DOHH2 (cell line): ENCODE data around the gene CCDC40.

Experiments used
- H3F3A ChIP-seq: fragments of 200-600 bp; sonication (generic), shearing (Covaris generic); 2 replicates; pipeline ENCODE4 v1.6.0; 2016; ENCODE audit warnings: antibody characterized with exemption, mild to moderate bottlenecking; ENCODE audit not compliant: control insufficient read depth, insufficient read depth
- H3K27ac ChIP-seq: fragments of 200-600 bp; sonication (generic); 2 replicates; pipeline ENCODE4 v1.5.1; 2014; ENCODE audit warnings: low read depth, mild to moderate bottlenecking, low read length, moderate library complexity
- H3K27me3 ChIP-seq: fragments of 200-600 bp; sonication (generic); 2 replicates; pipeline ENCODE4 v1.6.1; 2014; ENCODE audit warnings: mild to moderate bottlenecking, low read length, mixed read lengths; ENCODE audit not compliant: control insufficient read depth
- H3K36me3 ChIP-seq: fragments of 200-600 bp; sonication (generic); 2 replicates; pipeline ENCODE4 v1.6.1; 2014; ENCODE audit warnings: mild to moderate bottlenecking, low read length, moderate library complexity, mixed read lengths; ENCODE audit not compliant: control insufficient read depth
- H3K4me1 ChIP-seq: fragments of 200-600 bp; sonication (generic); 2 replicates; pipeline ENCODE4 v1.6.1; 2014; ENCODE audit warnings: mild to moderate bottlenecking, low read length, mixed read lengths; ENCODE audit not compliant: control insufficient read depth
- H3K4me2 ChIP-seq: fragments of 200-600 bp; sonication (generic); 2 replicates; pipeline ENCODE4 v1.6.0; 2014; ENCODE audit warnings: mild to moderate bottlenecking, low read length, moderate library complexity
- H3K4me3 ChIP-seq: fragments of 200-600 bp; sonication (generic); 2 replicates; pipeline ENCODE4 v1.5.1; 2014; ENCODE audit warnings: mild to moderate bottlenecking, low read length, mixed read lengths
- H3K79me2 ChIP-seq: fragments of 200-600 bp; sonication (generic); 2 replicates; pipeline ENCODE4 v1.6.1; 2014; ENCODE audit warnings: mild to moderate bottlenecking, low read length, mixed read lengths; ENCODE audit not compliant: control insufficient read depth
- H3K9me2 ChIP-seq: fragments of 200-600 bp; sonication (generic); replicated peaks from 2 replicates; pipeline ENCODE4 v1.6.1; 2014; ENCODE audit warnings: mild to moderate bottlenecking, low read length, mixed read lengths; ENCODE audit not compliant: control insufficient read depth
- H3K9me3 ChIP-seq: fragments of 200-600 bp; sonication (generic); 2 replicates; pipeline ENCODE4 v1.6.1; 2014; ENCODE audit warnings: antibody characterized with exemption, low read length, mixed read lengths; ENCODE audit not compliant: control insufficient read depth, insufficient read depth
- H4K20me1 ChIP-seq: fragments of 200-600 bp; sonication (generic); 2 replicates; pipeline ENCODE4 v1.6.0; 2014; ENCODE audit warnings: low read depth, mild to moderate bottlenecking, antibody characterized with exemption, low read length, moderate library complexity; ENCODE audit not compliant: control insufficient read depth, insufficient read depth
- EZH2phosphoT487 ChIP-seq: fragments of 200-600 bp; sonication (generic); IDR thresholded peaks from 2 replicates; pipeline ENCODE4 v1.6.1; 2017; ENCODE audit warnings: borderline replicate concordance, mild to moderate bottlenecking, antibody characterized with exemption, low read length, moderate library complexity, mixed read lengths
- TF ChIP-seq, protein P1 (sequence below): fragments of 200-600 bp; sonication (generic); IDR thresholded peaks from one replicate; pipeline ENCODE4 v1.5.1; 2014; ENCODE audit warnings: antibody characterized with exemption, mild to moderate bottlenecking, low read depth, low read length; ENCODE audit not compliant: poor library complexity, severe bottlenecking

CCDC40 gene

DNA sequence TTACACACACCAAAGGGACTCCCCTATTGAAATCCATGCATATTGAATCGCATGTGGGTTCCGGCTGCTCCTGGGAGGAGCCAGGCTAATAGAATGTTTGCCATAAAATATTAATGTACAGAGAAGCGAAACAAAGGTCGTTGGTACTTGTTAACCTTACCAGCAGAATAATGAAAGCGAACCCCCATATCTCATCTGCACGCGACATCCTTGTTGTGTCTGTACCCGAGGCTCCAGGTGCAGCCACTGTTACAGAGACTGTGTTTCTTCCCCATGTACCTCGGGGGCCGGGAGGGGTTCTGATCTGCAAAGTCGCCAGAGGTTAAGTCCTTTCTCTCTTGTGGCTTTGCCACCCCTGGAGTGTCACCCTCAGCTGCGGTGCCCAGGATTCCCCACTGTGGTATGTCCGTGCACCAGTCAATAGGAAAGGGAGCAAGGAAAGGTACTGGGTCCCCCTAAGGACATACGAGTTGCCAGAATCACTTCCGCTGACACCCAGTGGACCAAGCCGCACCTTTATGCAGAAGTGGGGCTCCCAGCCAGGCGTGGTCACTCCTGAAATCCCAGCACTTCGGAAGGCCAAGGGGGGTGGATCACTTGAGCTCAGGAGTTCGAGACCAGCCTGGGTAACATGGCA is 67.1 kb downstream of the CCDC40 start:
- Histone ChIP-seq H3K9me3 (no peaks in the 10 kb centered on the region), H3K4me3 (no peak overlapping the region), H3K27me3 (no peaks in the 10 kb centered on the region), H3K9me2 (no peaks in the 10 kb centered on the region), H3K4me1 (peaks cover 26% of the 10 kb centered on the region), H3F3A (peaks cover 5% of the 10 kb centered on the region), H3K36me3 (no peaks in the 10 kb centered on the region), H3K4me2 (no peak overlapping the region), H4K20me1 (no peaks in the 10 kb centered on the region), H3K27ac (no peak overlapping the region), H3K79me2 (peaks cover 3% of the 10 kb centered on the region; the same call in 1 of the 2 replicates)
- TF ChIP-seq EZH2phosphoT487: no peak
- TF ChIP-seq, protein P1, sequence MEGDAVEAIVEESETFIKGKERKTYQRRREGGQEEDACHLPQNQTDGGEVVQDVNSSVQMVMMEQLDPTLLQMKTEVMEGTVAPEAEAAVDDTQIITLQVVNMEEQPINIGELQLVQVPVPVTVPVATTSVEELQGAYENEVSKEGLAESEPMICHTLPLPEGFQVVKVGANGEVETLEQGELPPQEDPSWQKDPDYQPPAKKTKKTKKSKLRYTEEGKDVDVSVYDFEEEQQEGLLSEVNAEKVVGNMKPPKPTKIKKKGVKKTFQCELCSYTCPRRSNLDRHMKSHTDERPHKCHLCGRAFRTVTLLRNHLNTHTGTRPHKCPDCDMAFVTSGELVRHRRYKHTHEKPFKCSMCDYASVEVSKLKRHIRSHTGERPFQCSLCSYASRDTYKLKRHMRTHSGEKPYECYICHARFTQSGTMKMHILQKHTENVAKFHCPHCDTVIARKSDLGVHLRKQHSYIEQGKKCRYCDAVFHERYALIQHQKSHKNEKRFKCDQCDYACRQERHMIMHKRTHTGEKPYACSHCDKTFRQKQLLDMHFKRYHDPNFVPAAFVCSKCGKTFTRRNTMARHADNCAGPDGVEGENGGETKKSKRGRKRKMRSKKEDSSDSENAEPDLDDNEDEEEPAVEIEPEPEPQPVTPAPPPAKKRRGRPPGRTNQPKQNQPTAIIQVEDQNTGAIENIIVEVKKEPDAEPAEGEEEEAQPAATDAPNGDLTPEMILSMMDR: no peak

DNA sequence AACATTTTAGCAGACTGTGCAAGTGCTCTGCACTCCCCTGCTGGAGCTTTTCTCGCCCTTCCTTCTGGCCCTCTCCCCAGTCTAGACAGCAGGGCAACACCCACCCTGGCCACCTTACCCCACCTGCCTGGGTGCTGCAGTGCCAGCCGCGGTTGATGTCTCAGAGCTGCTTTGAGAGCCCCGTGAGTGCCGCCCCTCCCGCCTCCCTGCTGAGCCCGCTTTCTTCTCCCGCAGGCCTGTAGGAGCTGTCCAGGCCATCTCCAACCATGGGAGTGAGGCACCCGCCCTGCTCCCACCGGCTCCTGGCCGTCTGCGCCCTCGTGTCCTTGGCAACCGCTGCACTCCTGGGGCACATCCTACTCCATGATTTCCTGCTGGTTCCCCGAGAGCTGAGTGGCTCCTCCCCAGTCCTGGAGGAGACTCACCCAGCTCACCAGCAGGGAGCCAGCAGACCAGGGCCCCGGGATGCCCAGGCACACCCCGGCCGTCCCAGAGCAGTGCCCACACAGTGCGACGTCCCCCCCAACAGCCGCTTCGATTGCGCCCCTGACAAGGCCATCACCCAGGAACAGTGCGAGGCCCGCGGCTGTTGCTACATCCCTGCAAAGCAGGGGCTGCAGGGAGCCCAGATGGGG is 68.0 kb downstream of the CCDC40 start:
- peaks cover 26% of the 10 kb centered on the region for H3K4me1 ChIP-seq
- TF ChIP-seq EZH2phosphoT487: no peak
- H3F3A ChIP-seq: peaks cover 5% of the 10 kb centered on the region
- no peaks in the 10 kb centered on the region for H3K36me3 ChIP-seq
- no peaks in the 10 kb centered on the region for H3K27me3 ChIP-seq
- no peaks in the 10 kb centered on the region for H4K20me1 ChIP-seq
- no peak overlapping the region for H3K4me2 ChIP-seq
- no peaks in the 10 kb centered on the region for H3K9me3 ChIP-seq
- no peak overlapping the region for H3K4me3 ChIP-seq
- H3K27ac ChIP-seq: no peak overlapping the region
- no peaks in the 10 kb centered on the region for H3K9me2 ChIP-seq
- peaks cover 3% of the 10 kb centered on the region; the same call in 1 of the 2 replicates for H3K79me2 ChIP-seq

DNA sequence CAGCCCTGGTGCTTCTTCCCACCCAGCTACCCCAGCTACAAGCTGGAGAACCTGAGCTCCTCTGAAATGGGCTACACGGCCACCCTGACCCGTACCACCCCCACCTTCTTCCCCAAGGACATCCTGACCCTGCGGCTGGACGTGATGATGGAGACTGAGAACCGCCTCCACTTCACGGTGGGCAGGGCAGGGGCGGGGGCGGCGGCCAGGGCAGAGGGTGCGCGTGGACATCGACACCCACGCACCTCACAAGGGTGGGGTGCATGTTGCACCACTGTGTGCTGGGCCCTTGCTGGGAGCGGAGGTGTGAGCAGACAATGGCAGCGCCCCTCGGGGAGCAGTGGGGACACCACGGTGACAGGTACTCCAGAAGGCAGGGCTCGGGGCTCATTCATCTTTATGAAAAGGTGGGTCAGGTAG is 68.5 kb downstream of the CCDC40 start:
- no peak overlapping the region for H3K4me3 ChIP-seq
- TF ChIP-seq EZH2phosphoT487: no peak
- TF ChIP-seq, protein P1: no peak
- H3K79me2 ChIP-seq: peaks cover 3% of the 10 kb centered on the region; the same call in 1 of the 2 replicates
- H3K4me1 ChIP-seq: peaks cover 26% of the 10 kb centered on the region
- no peaks in the 10 kb centered on the region for H3K27me3 ChIP-seq
- no peaks in the 10 kb centered on the region for H3K36me3 ChIP-seq
- H3K9me3 ChIP-seq: no peaks in the 10 kb centered on the region
- no peaks in the 10 kb centered on the region for H3K9me2 ChIP-seq
- no peak overlapping the region for H3K27ac ChIP-seq
- no peaks in the 10 kb centered on the region for H4K20me1 ChIP-seq
- H3F3A ChIP-seq: peaks cover 5% of the 10 kb centered on the region
- H3K4me2 ChIP-seq: no peak overlapping the region

DNA sequence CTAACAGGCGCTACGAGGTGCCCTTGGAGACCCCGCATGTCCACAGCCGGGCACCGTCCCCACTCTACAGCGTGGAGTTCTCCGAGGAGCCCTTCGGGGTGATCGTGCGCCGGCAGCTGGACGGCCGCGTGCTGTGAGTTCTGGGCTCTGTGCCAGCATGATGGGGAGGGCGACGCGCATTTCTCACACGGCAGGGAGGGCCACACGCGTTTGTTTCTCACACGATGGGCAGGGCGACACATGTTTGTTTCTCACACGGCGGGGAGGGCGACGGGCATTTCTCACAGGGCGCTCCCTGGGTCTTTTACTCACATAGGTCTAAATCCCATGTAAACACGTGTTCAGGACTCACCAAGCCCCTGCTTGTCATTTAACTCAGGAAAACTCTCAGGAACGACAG is 69.3 kb downstream of the CCDC40 start:
- no peak overlapping the region for H3K4me3 ChIP-seq

More for the DNA sequence above, 69.3 kb downstream of the CCDC40 start:
- Histone ChIP-seq H3F3A (no peaks in the 10 kb centered on the region; the same call in 1 of the 2 replicates), H3K36me3 (no peaks in the 10 kb centered on the region), H3K9me2 (no peaks in the 10 kb centered on the region), H3K79me2 (peaks cover 3% of the 10 kb centered on the region; the same call in 1 of the 2 replicates), H4K20me1 (no peaks in the 10 kb centered on the region), H3K4me1 (peaks cover 18% of the 10 kb centered on the region), H3K27ac (no peak overlapping the region), H3K9me3 (no peaks in the 10 kb centered on the region), H3K27me3 (no peaks in the 10 kb centered on the region), H3K4me2 (no peak overlapping the region)
- TF ChIP-seq EZH2phosphoT487: no peak
- TF ChIP-seq, protein P1: no peak
